ENCODE measurements around the gene GYS1.

GYS1 gene

GRCh38 chr19:49017666-49018351, 24.7 kb upstream of the GYS1 start:
- DNase-seq (ENCODE audit: low spot score): peak; percentile 86
- TF ChIP-seq CTCF (IDR thresholded peaks at IDR 0.05; ENCODE audit: borderline replicate concordance, control extremely low read depth, extremely low read depth, insufficient read depth, missing control alignments): peak; percentile 37
- in situ Hi-C loops (cut with MboI; ENCODE audit: low sequenced_read_pairs, unreplicated experiment): no loop called here

- TF ChIP-seq CTCF (IDR thresholded peaks at IDR 0.05; ENCODE audit: borderline replicate concordance, control extremely low read depth, extremely low read depth, insufficient read depth, missing control alignments): no peak
- in situ Hi-C loops (cut with MboI; ENCODE audit: low sequenced_read_pairs, unreplicated experiment): no loop called here
- DNase-seq (ENCODE audit: low spot score): peak; percentile 26
Measured at GRCh38 chr19:49017041-49017665, 24.0 kb upstream of the GYS1 start, which contains the start of gene LHB. Gene LHB (minus strand): TSS chr19:49017091. CDS start chr19:49017081, 10 bp downstream.

- DNase-seq (ENCODE audit: low spot score): no peak
- TF ChIP-seq CTCF (IDR thresholded peaks at IDR 0.05; ENCODE audit: borderline replicate concordance, control extremely low read depth, extremely low read depth, insufficient read depth, missing control alignments): no peak
- in situ Hi-C loops (cut with MboI; ENCODE audit: low sequenced_read_pairs, unreplicated experiment): no loop called here
Measured at GRCh38 chr19:49016067-49016839, 23.1 kb upstream of the GYS1 start.

GRCh38 chr19:49014870-49015255, 21.8 kb upstream of the GYS1 start:
- TF ChIP-seq CTCF (IDR thresholded peaks at IDR 0.05; ENCODE audit: borderline replicate concordance, control extremely low read depth, extremely low read depth, insufficient read depth, missing control alignments): no peak
- in situ Hi-C loops (cut with MboI; ENCODE audit: low sequenced_read_pairs, unreplicated experiment): no loop called here
- DNase-seq (ENCODE audit: low spot score): no peak

GRCh38 chr19:49014123-49014869, 21.2 kb upstream of the GYS1 start:
- in situ Hi-C loops (cut with MboI; ENCODE audit: low sequenced_read_pairs, unreplicated experiment): no loop called here
- TF ChIP-seq CTCF (IDR thresholded peaks at IDR 0.05; ENCODE audit: borderline replicate concordance, control extremely low read depth, extremely low read depth, insufficient read depth, missing control alignments): no peak
- no peak for DNase-seq (ENCODE audit: low spot score)

GRCh38 chr19:49011194-49011593, 18.1 kb upstream of the GYS1 start:
- no peak for DNase-seq (ENCODE audit: low spot score)
- TF ChIP-seq CTCF (IDR thresholded peaks at IDR 0.05; ENCODE audit: borderline replicate concordance, control extremely low read depth, extremely low read depth, insufficient read depth, missing control alignments): no peak
- in situ Hi-C loops (cut with MboI; ENCODE audit: low sequenced_read_pairs, unreplicated experiment): no loop called here
